Endodermal cell (in vitro differentiated cells): Measurements from ENCODE around the gene EAF2. TPM values are rescaled to one million over a fixed set of nuclear protein-coding genes. Genes with fewer than 3 reads are reported as not detected.
"Not testable (repeated sequence)": the region's sequence is repeated elsewhere in the genome, so short reads cannot be mapped to it uniquely, and the experiment has no call there.

Experiments
- DNase-seq: peaks from one replicate; pipeline ENCODE4 v3.0.0-alpha.2; 2017
- H3K27ac ChIP-seq: 2 replicates; pipeline ENCODE4 v1.5.1; 2013; ENCODE audit warnings: mild to moderate bottlenecking, low read depth, low read length, moderate library complexity
- H3K27me3 ChIP-seq: 2 replicates; pipeline ENCODE4 v1.6.1; 2013; ENCODE audit warnings: mild to moderate bottlenecking, low read length, moderate library complexity; ENCODE audit not compliant: insufficient read depth, control insufficient read depth, poor library complexity, severe bottlenecking
- H3K36me3 ChIP-seq: 2 replicates; pipeline ENCODE4 v1.7.0; 2013; ENCODE audit warnings: mild to moderate bottlenecking, low read length, moderate library complexity; ENCODE audit not compliant: control insufficient read depth, insufficient read depth
- H3K4me1 ChIP-seq: one replicate; pipeline ENCODE4 v1.7.0; 2013; ENCODE audit warnings: low read length; ENCODE audit not compliant: control insufficient read depth, insufficient read depth
- H3K4me3 ChIP-seq: 2 replicates; pipeline ENCODE4 v1.5.1; 2013; ENCODE audit warnings: mild to moderate bottlenecking, low read length, moderate library complexity
- H3K9ac ChIP-seq: 2 replicates; pipeline ENCODE4 v1.6.1; 2013; ENCODE audit warnings: mild to moderate bottlenecking, low read length, moderate library complexity; ENCODE audit not compliant: poor library complexity, severe bottlenecking; ENCODE audit errors: extremely low read depth
- H3K9me3 ChIP-seq: 2 replicates; pipeline ENCODE4 v1.6.1; 2013; ENCODE audit warnings: mild to moderate bottlenecking, low read length, moderate library complexity; ENCODE audit not compliant: control insufficient read depth
- H3K27ac Mint-ChIP-seq: 2 replicates; pipeline ENCODE4 v1.8.0; 2020; ENCODE audit warnings: mixed read lengths
- H3K27me3 Mint-ChIP-seq: 2 replicates; pipeline ENCODE4 v1.8.0; 2021; ENCODE audit warnings: mild to moderate bottlenecking, mixed read lengths; ENCODE audit not compliant: insufficient read depth
- H3K36me3 Mint-ChIP-seq: 2 replicates; pipeline ENCODE4 v1.8.0; 2020; ENCODE audit warnings: low read depth, mixed read lengths
- H3K4me1 Mint-ChIP-seq: 2 replicates; pipeline ENCODE4 v1.8.0; 2020; ENCODE audit warnings: mixed read lengths
- H3K4me3 Mint-ChIP-seq: 2 replicates; pipeline ENCODE4 v1.8.0; 2020; ENCODE audit warnings: mild to moderate bottlenecking, moderate library complexity, mixed read lengths
- H3K9me3 Mint-ChIP-seq: 2 replicates; pipeline ENCODE4 v1.8.0; 2020; ENCODE audit warnings: mild to moderate bottlenecking, mixed read lengths
- WGBS, 2 experiments: methylation state at CpG; one replicate each; pipeline versions ENCODE4 v1.1.5 to v1.1.7; 2013; ENCODE audit warnings: missing lambda C conversion rate in 2 of 2, mixed read lengths in 1 of 2; ENCODE audit not compliant: insufficient coverage in 1 of 2, insufficient read length in 1 of 2; 5-methylcytosine and 5-hydroxymethylcytosine counted together
- total RNA-seq, 2 donors: library from RNA; stranded (reverse); fragmentation: NEBNext Ultra II Directional in 1 of 2; extraction: Animal tissue kit (Norgen Biotek cat#: 25700) in 1 of 2; gene quantifications; 2 replicates in 1 of 2; 3 replicates in 1 of 2; pipeline ENCODE4 v1.2.1, GENCODE V29; 2021
- TF ChIP-seq, protein P1 (sequence below): fragments of 200-600 bp; sonication (generic); conservative IDR thresholded peaks from 2 replicates; pipeline ENCODE4 v1.5.0; 2021; ENCODE audit warnings: antibody characterized with exemption, mild to moderate bottlenecking

Gene EAF2
- total RNA-seq, 2 donors from 2014 or later = 3.5 to 4.6 TPM

DNA sequence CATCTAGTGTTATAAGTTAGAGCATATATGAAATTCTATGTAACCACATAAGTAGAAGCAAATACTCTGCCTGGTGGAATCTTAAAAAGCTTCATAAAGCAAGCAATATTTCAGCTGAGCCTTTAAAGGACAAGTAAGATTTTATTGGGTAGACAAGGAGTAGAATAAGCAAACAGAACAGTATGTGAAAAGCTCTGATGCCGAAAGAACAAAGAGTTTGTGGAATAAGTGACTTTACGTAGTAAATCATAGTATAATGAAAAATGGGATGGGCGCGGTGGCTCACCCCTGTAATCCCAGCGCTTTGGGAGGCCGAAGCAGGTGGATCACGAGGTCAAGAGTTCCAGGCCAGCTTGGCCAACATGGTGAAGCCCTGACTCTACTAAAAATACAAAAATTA lies 9.9 kb downstream of the EAF2 start:
- Mint-ChIP-seq H3K4me1 (peaks cover 3% of the 10 kb centered on the region), H3K27me3 (no peaks in the 10 kb centered on the region), H3K4me3 (no peak overlapping the region), H3K27ac (no peak overlapping the region), H3K36me3 (no peaks in the 10 kb centered on the region), H3K9me3 (peaks cover under 1% of the 10 kb centered on the region)
- Histone ChIP-seq H3K27me3 (no peaks in the 10 kb centered on the region), H3K9ac (no peak overlapping the region), H3K27ac (no peak overlapping the region), H3K36me3 (no peaks in the 10 kb centered on the region), H3K9me3 (no peaks in the 10 kb centered on the region), H3K4me1 (no peaks in the 10 kb centered on the region), H3K4me3 (no peak overlapping the region)
- no peak for DNase-seq
- WGBS, 2 experiments = 98 to 100% methylated on average over 2 to 7 of the region's 7 CpGs
- TF ChIP-seq, protein P1, sequence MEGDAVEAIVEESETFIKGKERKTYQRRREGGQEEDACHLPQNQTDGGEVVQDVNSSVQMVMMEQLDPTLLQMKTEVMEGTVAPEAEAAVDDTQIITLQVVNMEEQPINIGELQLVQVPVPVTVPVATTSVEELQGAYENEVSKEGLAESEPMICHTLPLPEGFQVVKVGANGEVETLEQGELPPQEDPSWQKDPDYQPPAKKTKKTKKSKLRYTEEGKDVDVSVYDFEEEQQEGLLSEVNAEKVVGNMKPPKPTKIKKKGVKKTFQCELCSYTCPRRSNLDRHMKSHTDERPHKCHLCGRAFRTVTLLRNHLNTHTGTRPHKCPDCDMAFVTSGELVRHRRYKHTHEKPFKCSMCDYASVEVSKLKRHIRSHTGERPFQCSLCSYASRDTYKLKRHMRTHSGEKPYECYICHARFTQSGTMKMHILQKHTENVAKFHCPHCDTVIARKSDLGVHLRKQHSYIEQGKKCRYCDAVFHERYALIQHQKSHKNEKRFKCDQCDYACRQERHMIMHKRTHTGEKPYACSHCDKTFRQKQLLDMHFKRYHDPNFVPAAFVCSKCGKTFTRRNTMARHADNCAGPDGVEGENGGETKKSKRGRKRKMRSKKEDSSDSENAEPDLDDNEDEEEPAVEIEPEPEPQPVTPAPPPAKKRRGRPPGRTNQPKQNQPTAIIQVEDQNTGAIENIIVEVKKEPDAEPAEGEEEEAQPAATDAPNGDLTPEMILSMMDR = no peak

DNA sequence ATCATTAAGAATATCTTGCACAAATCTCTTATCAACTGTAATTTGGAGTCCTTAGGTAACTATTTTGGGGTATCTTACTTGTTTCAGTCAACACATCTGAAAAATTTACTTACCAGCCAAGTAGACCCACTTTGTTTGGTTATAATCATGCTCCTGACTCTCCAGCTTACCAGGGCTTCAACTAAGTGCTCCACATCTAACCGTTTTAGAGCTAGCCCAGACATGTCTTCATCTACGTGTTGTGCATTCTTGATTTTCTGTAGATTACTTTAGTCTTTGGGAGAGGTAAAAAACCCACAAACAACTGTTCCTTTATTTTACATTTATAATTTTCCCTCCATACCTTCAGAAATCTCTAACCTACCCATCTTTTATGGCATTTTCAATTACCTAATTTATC lies 17.2 kb downstream of the EAF2 start:
- H3K27ac Mint-ChIP-seq = no peak overlapping the region
- H3K27me3 Mint-ChIP-seq = no peaks in the 10 kb centered on the region
- H3K9me3 Mint-ChIP-seq = no peaks in the 10 kb centered on the region
- no peak overlapping the region for H3K27ac ChIP-seq
- H3K4me1 Mint-ChIP-seq = peaks cover 3% of the 10 kb centered on the region
- no peak for DNase-seq
- no peaks in the 10 kb centered on the region for H3K36me3 Mint-ChIP-seq
- no peaks in the 10 kb centered on the region for H3K4me1 ChIP-seq
- no peak overlapping the region for H3K4me3 Mint-ChIP-seq
- no peak overlapping the region for H3K4me3 ChIP-seq
- H3K9ac ChIP-seq = no peak overlapping the region
- 93 to 96% methylated on average over 2 of the region's 2 CpGs for WGBS, 2 experiments
- H3K36me3 ChIP-seq = no peaks in the 10 kb centered on the region
- TF ChIP-seq, protein P1 = no peak
- H3K27me3 ChIP-seq = no peaks in the 10 kb centered on the region
- no peaks in the 10 kb centered on the region for H3K9me3 ChIP-seq

DNA sequence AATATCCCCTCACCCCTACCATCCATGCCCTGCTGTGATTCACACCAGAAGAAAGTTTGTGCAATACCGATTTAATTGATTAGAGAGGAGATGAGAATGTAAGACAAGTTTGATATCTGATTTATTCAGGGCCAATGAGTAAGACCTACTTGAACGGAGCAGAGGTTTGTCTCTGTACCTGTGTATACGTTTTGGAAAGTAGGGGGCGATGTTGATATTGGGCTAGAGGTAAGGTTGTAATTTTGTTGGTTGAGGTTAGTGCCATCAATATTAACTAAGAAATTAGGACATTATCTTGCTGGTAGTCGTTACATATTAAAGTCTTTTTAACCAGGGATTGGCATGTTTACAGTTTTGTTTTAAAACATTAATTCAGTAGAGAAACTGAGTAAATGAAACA lies 20.5 kb downstream of the EAF2 start:
- no peak overlapping the region for H3K27ac ChIP-seq
- no peaks in the 10 kb centered on the region for H3K9me3 Mint-ChIP-seq
- no peak overlapping the region for H3K4me3 Mint-ChIP-seq
- H3K4me3 ChIP-seq = no peak overlapping the region
- H3K27ac Mint-ChIP-seq = no peak overlapping the region
- peaks cover 9% of the 10 kb centered on the region for H3K4me1 Mint-ChIP-seq
- H3K9me3 ChIP-seq = no peaks in the 10 kb centered on the region
- WGBS, 2 experiments = 24% methylated on average over 2 to 5 of the region's 5 CpGs
- H3K9ac ChIP-seq = no peak overlapping the region
- peak; percentile 50 for DNase-seq
- H3K27me3 Mint-ChIP-seq = no peaks in the 10 kb centered on the region
- no peaks in the 10 kb centered on the region for H3K36me3 ChIP-seq
- TF ChIP-seq, protein P1 = peak; percentile 81
- no peaks in the 10 kb centered on the region for H3K27me3 ChIP-seq
- H3K36me3 Mint-ChIP-seq = peaks cover 3% of the 10 kb centered on the region
- H3K4me1 ChIP-seq = no peaks in the 10 kb centered on the region

DNA sequence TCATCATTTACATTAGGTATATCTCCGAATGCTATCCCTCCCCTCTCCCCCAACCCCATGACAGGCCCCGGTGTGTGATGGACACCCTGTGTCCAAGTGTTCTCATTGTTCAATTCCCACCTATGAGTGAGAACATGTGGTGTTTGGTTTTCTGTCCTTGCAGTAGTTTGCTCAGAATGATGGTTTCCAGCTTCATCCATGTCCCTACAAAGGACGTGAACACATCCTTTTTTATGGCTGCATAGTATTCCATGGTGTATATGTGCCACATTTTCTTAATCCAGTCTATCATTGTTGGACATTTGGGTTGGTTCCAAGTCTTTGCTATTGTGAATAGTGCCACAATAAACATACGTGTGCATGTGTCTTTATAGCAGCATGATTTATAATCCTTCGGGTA lies 22.8 kb downstream of the EAF2 start:
- not testable (repeated sequence) for H3K4me3 ChIP-seq, DNase-seq, H3K27ac ChIP-seq, H3K4me3 Mint-ChIP-seq, H3K36me3 ChIP-seq, H3K27ac Mint-ChIP-seq, H3K4me1 ChIP-seq, H3K27me3 Mint-ChIP-seq, H3K9me3 ChIP-seq, H3K9ac ChIP-seq, H3K4me1 Mint-ChIP-seq, H3K36me3 Mint-ChIP-seq, H3K27me3 ChIP-seq
- peaks cover 12% of the 10 kb centered on the region for H3K9me3 Mint-ChIP-seq
- WGBS, 2 experiments = 93% methylated on average over 3 of the region's 5 CpGs; no CpG with 5 or more reads in 1 of the 2 experiments

DNA sequence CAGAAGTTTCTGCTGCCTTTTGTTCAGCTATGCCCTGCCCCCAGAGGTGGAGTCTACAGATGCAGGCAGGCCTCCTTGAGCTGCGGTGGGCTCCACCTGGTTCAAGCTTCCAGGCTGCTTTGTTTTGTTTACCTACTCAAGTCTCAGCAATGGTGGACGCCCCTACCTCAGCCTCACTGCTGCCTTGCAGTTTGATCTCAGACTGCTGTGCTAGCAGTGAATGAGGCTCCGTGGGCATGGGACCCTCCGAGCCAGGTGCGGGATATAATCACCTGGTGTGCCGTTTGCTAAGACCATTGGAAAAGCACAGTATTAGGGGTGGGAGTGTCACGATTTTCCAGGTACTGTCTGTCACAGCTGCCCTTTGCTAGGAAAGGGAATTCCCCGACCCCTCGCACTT lies 28.2 kb downstream of the EAF2 start:
- not testable (repeated sequence) for H3K9ac ChIP-seq, DNase-seq, H3K27ac ChIP-seq, H3K27ac Mint-ChIP-seq, H3K4me1 Mint-ChIP-seq, H3K36me3 ChIP-seq, H3K4me3 Mint-ChIP-seq, H3K4me1 ChIP-seq, H3K4me3 ChIP-seq, H3K27me3 Mint-ChIP-seq, H3K27me3 ChIP-seq
- H3K9me3 ChIP-seq = peaks cover 23% of the 10 kb centered on the region
- peaks cover 32% of the 10 kb centered on the region for H3K9me3 Mint-ChIP-seq
- H3K36me3 Mint-ChIP-seq = peaks cover 14% of the 10 kb centered on the region
- WGBS, 2 experiments = 94% methylated on average over 9 of the region's 9 CpGs
